Duodenal mucosa (tissue), 2 donors: Measurements from ENCODE around the gene MORN5.

ENCODE experiments used
- H3K27ac ChIP-seq: one replicate; pipeline ENCODE4 v1.7.0; 2013; ENCODE audit warnings: low read depth, low read length
- H3K27me3 ChIP-seq, 2 donors: one replicate each; pipeline ENCODE4 v1.7.0; 2013; ENCODE audit warnings: low read length in 2 of 2, control low read depth in 1 of 2; ENCODE audit not compliant: insufficient read depth in 2 of 2, control insufficient read depth in 1 of 2
- H3K36me3 ChIP-seq, 2 donors: one replicate each; pipeline ENCODE4 v1.7.0; 2013; ENCODE audit warnings: low read length in 2 of 2, control low read depth in 1 of 2; ENCODE audit not compliant: insufficient read depth in 2 of 2, control insufficient read depth in 1 of 2
- H3K4me1 ChIP-seq, 2 donors: one replicate each; pipeline ENCODE4 v1.7.0; 2013; ENCODE audit warnings: low read length in 2 of 2, control low read depth in 1 of 2; ENCODE audit not compliant: insufficient read depth in 2 of 2, control insufficient read depth in 1 of 2
- H3K4me3 ChIP-seq, 2 donors: one replicate each; pipeline ENCODE4 v1.7.0; 2013; ENCODE audit warnings: low read length in 2 of 2, low read depth in 1 of 2
- H3K9ac ChIP-seq, 2 donors: one replicate each; pipeline ENCODE4 v1.7.0; 2013; ENCODE audit warnings: low read length in 2 of 2, low read depth in 1 of 2
- H3K9me3 ChIP-seq, 2 donors: one replicate each; pipeline ENCODE4 v1.7.0; 2013; ENCODE audit warnings: low read length in 2 of 2, control low read depth in 1 of 2; ENCODE audit not compliant: control insufficient read depth in 1 of 2

Gene MORN5

DNA sequence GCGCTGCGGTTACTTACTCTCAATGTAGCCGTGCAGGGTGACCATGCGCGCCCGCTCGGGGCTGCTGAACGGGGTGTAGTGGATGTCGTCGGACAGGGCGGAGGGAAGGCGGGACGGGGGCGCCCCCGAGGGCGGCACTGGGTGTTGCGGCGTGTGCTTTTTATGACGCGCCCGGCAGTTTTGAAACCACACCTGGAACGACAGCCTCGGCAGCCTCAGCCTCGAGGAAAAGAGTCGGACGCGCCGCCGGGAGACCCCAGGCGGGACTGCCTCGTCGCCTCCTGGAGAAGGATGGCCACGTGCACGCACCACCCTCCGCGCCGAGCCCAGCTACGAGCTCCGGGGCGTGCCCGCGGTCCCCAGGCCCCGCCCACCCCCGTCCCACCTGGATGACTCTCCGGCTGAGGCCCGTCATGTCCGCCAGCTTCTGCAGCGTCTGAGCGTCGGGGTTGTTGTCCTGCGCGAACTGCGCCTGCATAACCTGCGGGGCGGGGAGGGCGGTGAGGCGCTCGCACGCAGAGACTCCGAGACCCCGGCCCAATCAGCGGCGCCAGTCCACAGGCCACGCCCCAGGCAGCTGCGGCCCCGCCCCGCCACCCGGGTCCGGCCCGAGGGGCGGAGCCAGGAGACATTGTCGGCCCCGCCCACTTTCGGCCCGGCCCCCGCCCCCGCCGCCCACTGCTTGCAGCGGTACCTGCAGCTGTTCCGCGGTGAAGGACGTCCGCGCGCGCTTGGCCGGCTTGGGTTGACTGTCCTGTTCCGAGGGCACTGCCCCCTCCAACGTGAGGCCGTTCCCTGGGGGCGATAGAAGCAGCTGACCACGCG lies 54.1 kb downstream of the MORN5 start:
- H3K4me3 ChIP-seq = peak overlapping the region; percentile 26 to 45
- no peak overlapping the region for H3K27ac ChIP-seq
- H3K4me1 ChIP-seq = peaks cover 16 to 18% of the 10 kb centered on the region in 2 donors
- no peak overlapping the region for H3K9ac ChIP-seq
- peaks cover 51 to 70% of the 10 kb centered on the region in 2 donors for H3K27me3 ChIP-seq
- H3K36me3 ChIP-seq = no peaks in the 10 kb centered on the region
- H3K9me3 ChIP-seq = no peaks in the 10 kb centered on the region

DNA sequence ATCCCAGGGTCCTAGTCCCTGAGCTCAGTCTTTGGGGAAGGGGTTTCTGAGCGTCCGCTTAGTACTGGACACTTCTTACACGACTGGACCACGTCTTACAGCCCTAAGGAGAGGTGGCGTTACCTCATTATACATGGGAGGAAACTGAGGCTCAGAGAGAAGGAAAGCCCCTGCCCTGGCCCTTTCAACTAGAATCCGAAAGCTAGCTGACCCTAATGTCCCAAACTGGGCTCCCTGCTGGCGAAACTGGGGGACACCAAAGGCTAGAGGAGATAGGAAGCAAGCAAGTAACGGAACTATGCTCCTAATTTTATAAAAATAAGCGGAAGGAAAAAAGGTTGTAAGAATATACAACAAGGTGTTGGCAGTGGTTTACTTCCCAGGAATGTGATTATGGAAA lies 54.8 kb downstream of the MORN5 start:
- Histone ChIP-seq H3K9ac (no peak overlapping the region), H3K4me3 (peak overlapping the region in 1 of 2 donors; percentile 14), H3K27me3 (peaks cover 58 to 75% of the 10 kb centered on the region in 2 donors), H3K36me3 (no peaks in the 10 kb centered on the region), H3K27ac (no peak overlapping the region), H3K9me3 (no peaks in the 10 kb centered on the region), H3K4me1 (peaks cover 22 to 25% of the 10 kb centered on the region in 2 donors)

DNA sequence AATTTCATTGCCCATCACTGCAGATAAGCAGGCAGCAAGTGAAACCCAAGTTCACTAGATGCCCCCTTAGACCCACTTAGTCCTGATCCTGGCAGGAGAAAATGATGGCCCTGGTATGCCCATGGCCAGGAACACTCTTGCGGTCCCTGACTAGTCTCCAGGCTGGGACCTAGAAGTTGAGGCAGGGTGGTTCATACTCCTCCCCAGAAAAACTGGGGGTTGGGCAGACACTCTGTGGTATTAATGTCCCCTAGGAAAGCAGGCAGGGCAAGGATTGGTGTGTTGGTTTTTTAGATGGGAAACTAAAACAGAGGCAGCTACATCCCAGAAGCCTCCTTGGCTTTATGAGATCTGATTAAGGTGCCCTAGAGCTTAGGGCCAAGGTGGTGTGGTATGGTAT lies 56.0 kb downstream of the MORN5 start:
- no peak overlapping the region for H3K4me3 ChIP-seq
- peaks cover 31 to 35% of the 10 kb centered on the region in 2 donors for H3K4me1 ChIP-seq
- H3K36me3 ChIP-seq = no peaks in the 10 kb centered on the region
- no peak overlapping the region for H3K27ac ChIP-seq
- no peaks in the 10 kb centered on the region for H3K9me3 ChIP-seq
- H3K27me3 ChIP-seq = peaks cover 70 to 86% of the 10 kb centered on the region in 2 donors
- H3K9ac ChIP-seq = no peak overlapping the region

DNA sequence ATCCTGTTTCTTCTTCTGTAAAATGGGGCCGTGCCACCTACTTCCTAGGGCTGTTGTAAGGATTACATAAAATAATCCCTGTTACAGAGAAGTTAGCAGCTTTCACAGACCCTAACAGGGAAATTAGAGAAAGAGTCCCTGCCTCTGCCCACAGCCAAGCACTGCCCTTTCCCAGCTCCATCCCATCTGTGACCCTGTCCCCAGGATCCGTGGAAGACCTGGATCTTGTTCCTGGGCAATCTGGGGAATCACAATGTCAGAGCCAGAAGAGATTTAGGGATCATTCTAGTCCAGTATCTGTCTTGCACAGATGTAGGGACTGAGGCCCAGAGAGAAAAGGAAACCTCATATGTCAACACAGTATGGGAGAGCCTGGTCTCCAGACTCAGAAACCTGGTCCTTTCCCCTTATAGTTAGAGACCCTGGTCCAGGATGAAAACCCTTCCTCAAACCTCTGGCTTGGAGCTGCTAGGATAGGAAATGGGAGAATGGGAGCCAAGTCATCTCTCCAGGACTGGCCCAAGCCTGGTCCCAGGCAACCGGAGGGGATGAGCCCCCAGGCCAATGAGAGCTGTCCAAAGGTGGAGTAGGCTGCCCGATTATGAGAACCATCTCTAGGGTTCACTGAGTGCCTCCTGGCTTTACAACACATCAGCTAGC lies 56.6 kb downstream of the MORN5 start:
- no peaks in the 10 kb centered on the region for H3K36me3 ChIP-seq
- no peak overlapping the region for H3K9ac ChIP-seq
- peaks cover 31 to 35% of the 10 kb centered on the region in 2 donors for H3K4me1 ChIP-seq
- peaks cover 75 to 88% of the 10 kb centered on the region in 2 donors for H3K27me3 ChIP-seq
- H3K9me3 ChIP-seq = no peaks in the 10 kb centered on the region
- no peak overlapping the region for H3K4me3 ChIP-seq
- no peak overlapping the region for H3K27ac ChIP-seq

DNA sequence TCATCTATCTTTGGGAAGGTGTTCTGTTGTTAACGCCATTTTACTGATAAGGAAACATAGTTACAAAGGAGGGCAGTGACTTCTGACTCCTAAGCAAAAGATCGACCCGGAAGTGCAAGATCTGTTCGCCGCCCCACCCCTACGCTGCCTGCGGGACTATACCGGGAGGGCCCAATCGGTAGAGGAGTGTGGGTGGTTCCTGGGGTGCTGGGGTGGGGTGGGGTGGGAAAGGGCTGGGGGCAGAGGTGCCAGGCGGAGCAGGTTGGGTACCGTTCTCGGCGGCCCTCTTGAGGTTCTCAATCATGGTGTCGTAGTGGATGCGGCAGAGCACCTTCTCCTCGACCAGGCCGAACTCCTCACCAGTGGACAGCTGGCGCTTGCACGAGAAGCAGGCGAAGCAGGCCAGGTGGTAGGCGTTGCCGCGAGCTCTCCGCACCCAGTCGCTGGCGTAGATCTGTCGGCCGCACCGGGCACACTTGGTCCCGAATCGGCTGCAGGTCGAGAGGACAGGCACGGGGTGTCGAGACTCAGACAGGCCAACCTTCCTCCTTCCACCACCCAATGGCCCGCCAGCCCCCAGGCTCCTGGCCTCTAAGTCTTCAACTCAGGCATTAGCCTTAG lies 57.2 kb downstream of the MORN5 start:
- Histone ChIP-seq H3K27ac (no peak overlapping the region), H3K9me3 (no peaks in the 10 kb centered on the region), H3K27me3 (peaks cover 75 to 88% of the 10 kb centered on the region in 2 donors), H3K36me3 (no peaks in the 10 kb centered on the region), H3K4me3 (peak overlapping the region in 1 of 2 donors; percentile 26), H3K4me1 (peaks cover 31 to 35% of the 10 kb centered on the region in 2 donors), H3K9ac (no peak overlapping the region)

DNA sequence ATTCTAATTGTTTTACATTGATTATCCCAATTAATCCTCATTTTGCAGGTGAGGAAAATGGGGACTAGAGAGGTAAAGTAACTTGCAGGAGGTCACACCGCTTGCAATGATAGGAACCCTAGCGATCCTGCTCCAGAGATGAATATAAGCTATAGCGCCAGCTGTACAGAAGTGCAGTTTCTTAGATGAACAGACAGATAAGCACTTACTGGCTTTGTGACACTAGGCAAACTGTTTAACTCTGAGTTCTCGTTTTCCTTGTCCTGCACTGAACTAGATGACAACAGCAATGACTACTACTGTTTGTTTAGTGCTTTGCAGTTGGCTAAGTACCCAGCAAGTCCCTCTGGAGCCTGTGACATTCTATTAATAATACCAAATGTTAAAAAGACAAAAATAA lies 57.9 kb downstream of the MORN5 start:
- Histone ChIP-seq H3K27ac (no peak overlapping the region), H3K4me3 (no peak overlapping the region), H3K4me1 (peaks cover 31 to 35% of the 10 kb centered on the region in 2 donors), H3K9ac (no peak overlapping the region), H3K27me3 (peaks cover 75 to 88% of the 10 kb centered on the region in 2 donors), H3K36me3 (no peaks in the 10 kb centered on the region), H3K9me3 (no peaks in the 10 kb centered on the region)

DNA sequence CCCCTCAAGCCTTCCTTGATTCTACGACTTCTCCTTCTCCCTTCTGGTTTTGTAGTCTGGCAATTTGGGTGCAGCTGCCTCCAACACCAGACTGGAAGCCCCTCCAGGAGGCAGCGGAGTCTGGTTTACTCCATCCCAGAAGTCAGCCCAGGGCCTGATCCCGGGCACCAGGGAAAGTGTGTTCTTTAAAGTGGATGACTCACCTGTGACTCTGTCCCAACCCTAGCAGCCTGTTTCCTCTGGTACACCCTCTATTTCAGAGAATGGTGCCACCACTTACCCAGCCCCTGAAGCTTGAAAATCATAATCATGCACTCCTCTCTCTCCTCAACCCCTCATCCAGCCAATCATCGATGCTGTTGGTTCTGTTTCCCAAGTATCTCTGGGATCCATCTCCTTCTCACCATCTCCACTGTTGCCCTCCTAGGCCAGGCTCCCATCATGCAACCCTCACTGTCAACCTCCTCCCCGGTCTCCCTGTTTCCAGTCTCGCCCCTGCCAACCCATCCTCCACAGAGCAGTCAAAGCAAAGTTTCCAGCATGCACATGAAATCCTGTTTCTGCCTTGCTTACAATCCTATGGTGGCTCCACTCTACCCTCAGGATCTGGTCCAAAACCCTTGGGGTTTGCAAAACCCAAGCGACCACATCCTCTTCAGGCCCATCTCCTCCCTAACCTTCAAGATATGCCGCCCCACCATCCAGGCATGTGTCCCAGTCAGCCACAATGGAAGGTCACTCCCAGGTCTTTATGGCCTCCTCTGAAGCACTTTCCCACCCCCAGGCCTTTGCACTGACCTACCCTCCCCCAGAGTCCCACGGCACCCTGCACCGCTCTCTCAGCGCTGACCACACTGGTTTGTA lies 58.6 kb downstream of the MORN5 start:
- Histone ChIP-seq H3K27me3 (peaks cover 71 to 88% of the 10 kb centered on the region in 2 donors), H3K9me3 (no peaks in the 10 kb centered on the region), H3K4me1 (peaks cover 29 to 32% of the 10 kb centered on the region in 2 donors), H3K9ac (no peak overlapping the region), H3K36me3 (no peaks in the 10 kb centered on the region), H3K27ac (no peak overlapping the region), H3K4me3 (no peak overlapping the region)

DNA sequence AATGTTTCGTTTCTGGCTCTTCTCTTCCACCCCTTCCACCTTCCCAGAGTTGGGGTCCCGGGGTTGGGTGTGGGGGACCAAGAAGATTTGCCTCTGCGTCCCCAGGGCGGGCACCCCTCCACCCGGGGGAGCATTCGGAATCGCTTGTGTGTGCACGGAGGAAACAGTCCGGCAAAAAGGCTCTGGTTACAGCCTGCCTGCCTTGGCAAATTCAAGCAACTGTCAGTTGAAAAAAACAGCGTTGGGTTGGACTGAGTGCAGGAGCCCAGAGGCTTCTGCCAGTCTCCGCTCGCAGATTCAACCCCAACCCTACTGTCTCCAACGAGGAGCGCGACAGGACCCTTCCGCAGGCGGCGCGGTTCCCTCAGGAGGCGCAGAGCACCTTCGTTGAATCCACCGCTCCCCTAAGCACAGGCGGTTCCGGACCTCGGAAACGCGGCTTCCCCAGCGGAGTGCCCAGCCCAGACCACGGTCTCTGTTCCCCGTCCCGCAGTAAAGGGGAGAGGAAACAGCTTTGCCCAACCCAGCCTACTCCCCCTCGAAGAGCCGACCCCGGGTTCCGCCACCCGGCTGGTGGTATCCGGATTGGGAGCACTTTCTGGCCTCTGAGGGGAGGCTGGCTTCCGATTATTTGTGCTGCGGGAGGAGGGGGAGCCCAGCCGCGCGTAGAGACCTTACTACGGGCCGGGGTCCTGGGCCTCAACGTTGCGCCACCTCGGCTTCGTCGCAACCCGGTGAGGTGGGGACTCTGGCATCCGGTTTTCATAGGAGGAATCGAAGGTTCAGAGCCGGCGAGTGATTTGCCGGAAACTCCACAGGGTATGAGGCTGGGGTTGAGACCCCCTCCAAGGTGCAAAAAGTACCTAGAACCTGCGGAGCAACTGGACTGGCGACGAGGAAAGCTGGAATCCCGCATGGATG lies 59.5 kb downstream of the MORN5 start:
- H3K36me3 ChIP-seq = no peaks in the 10 kb centered on the region
- H3K9ac ChIP-seq = no peak overlapping the region
- no peaks in the 10 kb centered on the region for H3K9me3 ChIP-seq
- H3K27ac ChIP-seq = no peak overlapping the region
- H3K27me3 ChIP-seq = peaks cover 75 to 91% of the 10 kb centered on the region in 2 donors
- H3K4me3 ChIP-seq = peak overlapping the region; percentile 24 to 27
- H3K4me1 ChIP-seq = peaks cover 24 to 29% of the 10 kb centered on the region in 2 donors
